ENCODE data around the gene BRME1.

GRCh38 chr19:13876834-13877233 lies 29.1 kb downstream of the BRME1 start, which contains the start of gene NANOS3:
- no peak for TF ChIP-seq EZH2 (IDR thresholded peaks at IDR 0.05)
- TF ChIP-seq POLR2AphosphoS5 (IDR thresholded peaks at IDR 0.05; ENCODE audit: borderline replicate concordance, low read depth, low read length) = no peak
- no peak for TF ChIP-seq FOXP2 (optimal IDR thresholded peaks at IDR 0.05; ENCODE audit: control extremely low read depth, extremely low read length, insufficient read depth)

All from SK-N-MC (cell line).